ENCODE measurements around the gene CDKAL1. TPM values are rescaled to one million over a fixed set of nuclear protein-coding genes. Genes with fewer than 3 reads are reported as not detected.

Gene CDKAL1
- total RNA-seq, 1 experiment from 2014 or later, result 11.8 TPM

DNA sequence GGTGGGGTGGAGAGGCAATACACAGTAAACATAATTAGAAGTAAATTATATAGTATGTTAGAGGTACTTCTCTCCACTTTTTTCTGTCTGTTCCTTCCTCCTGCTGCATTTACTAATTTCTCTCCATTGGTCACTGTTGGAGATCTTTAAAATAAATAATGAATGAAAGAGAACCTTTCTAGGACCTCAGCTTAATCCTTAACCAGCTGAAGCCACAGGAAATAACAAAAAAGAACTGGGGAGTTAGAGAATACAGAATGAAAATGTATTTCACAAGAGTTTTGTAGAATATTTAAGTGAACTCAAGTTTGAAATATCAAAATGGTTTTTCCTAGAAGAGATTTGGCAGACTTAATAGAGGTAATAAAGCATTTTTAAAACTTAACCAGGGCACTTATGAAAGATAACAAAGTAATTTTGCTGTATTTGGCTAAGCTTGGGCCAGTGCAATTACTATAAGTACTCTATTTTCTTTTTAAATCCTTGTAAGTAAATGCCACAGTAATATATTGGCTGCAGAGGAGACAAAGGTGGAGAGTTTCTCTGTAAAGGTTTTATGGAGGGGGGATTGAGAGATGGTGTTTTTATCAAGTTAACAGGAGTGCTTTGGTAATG is 405.0 kb downstream of the CDKAL1 start:
- Mint-ChIP-seq H3K4me1 (ENCODE audit: insufficient read depth, unreplicated experiment) (no peaks in the 10 kb centered on the region), H3K36me3 (ENCODE audit: insufficient read depth, unreplicated experiment) (no peaks in the 10 kb centered on the region), H3K27me3 (ENCODE audit: insufficient read depth, unreplicated experiment) (no peaks in the 10 kb centered on the region), H3K4me3 (ENCODE audit: unreplicated experiment) (no peak overlapping the region), H3K9me3 (ENCODE audit: unreplicated experiment) (peaks cover 17% of the 10 kb centered on the region), H3K27ac (ENCODE audit: low read depth, unreplicated experiment) (no peak overlapping the region)
- DNase-seq (ENCODE audit: unreplicated experiment), result no peak
- POLR2A ChIA-PET, result interaction anchor here (0.6 kb wide), 1 partner anchor 296 kb away, joined by 3 read pairs; no protein-coding TSS in a partner anchor
- CTCF ChIA-PET, result no interaction called here
- BruUV-seq (replicated peaks), result no TSS peak
- intact Hi-C loops (cut with micrococcal nuclease), result no loop called here
- TF ChIP-seq CTCF (IDR thresholded peaks at IDR 0.05; ENCODE audit: unreplicated experiment), result no peak

GRCh38 chr6:20943040-20943627 is 408.9 kb downstream of the CDKAL1 start:
- Mint-ChIP-seq H3K4me1 (ENCODE audit: insufficient read depth, unreplicated experiment) (peaks cover 5% of the 10 kb centered on the region), H3K9me3 (ENCODE audit: unreplicated experiment) (peaks cover 18% of the 10 kb centered on the region), H3K27ac (ENCODE audit: low read depth, unreplicated experiment) (no peak overlapping the region), H3K4me3 (ENCODE audit: unreplicated experiment) (no peak overlapping the region), H3K27me3 (ENCODE audit: insufficient read depth, unreplicated experiment) (no peaks in the 10 kb centered on the region), H3K36me3 (ENCODE audit: insufficient read depth, unreplicated experiment) (no peaks in the 10 kb centered on the region)
- CTCF ChIA-PET, result no interaction called here
- POLR2A ChIA-PET, result no interaction called here
- peak; percentile 2 for DNase-seq (ENCODE audit: unreplicated experiment)
- no TSS peak for BruUV-seq (replicated peaks)
- TF ChIP-seq CTCF (IDR thresholded peaks at IDR 0.05; ENCODE audit: unreplicated experiment), result no peak
- intact Hi-C loops (cut with micrococcal nuclease), result no loop called here

DNA sequence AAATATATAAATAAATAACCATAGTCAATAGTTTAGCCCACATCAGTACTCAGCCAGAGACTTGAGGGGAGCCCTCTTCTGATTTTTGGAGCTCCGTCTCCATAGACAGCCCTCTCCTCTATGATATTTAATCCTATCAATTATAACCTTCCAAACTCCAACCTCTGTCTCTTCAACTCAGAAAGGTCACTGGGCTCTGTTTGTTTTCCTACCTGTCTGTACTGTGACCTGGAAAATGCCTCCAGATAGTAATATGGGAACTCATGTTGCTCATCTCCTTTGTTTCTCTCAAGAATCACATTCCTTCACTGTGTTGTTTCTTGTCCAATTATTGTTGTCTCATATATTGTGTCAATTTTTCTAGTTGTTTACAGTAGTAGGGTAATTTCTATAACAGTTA is 409.7 kb downstream of the CDKAL1 start:
- BruUV-seq (replicated peaks), result no TSS peak
- DNase-seq (ENCODE audit: unreplicated experiment), result no peak
- ChIA-PET POLR2A (no interaction called here), CTCF (interaction anchor here (0.6 kb wide), 1 partner anchor 496 kb away, joined by 3 read pairs; no protein-coding TSS in a partner anchor)
- Mint-ChIP-seq H3K36me3 (ENCODE audit: insufficient read depth, unreplicated experiment) (no peaks in the 10 kb centered on the region), H3K9me3 (ENCODE audit: unreplicated experiment) (peaks cover 18% of the 10 kb centered on the region), H3K27me3 (ENCODE audit: insufficient read depth, unreplicated experiment) (no peaks in the 10 kb centered on the region), H3K4me1 (ENCODE audit: insufficient read depth, unreplicated experiment) (peaks cover 5% of the 10 kb centered on the region), H3K27ac (ENCODE audit: low read depth, unreplicated experiment) (no peak overlapping the region), H3K4me3 (ENCODE audit: unreplicated experiment) (no peak overlapping the region)
- intact Hi-C loops (cut with micrococcal nuclease), result no loop called here
- no peak for TF ChIP-seq CTCF (IDR thresholded peaks at IDR 0.05; ENCODE audit: unreplicated experiment)

- Mint-ChIP-seq H3K9me3 (ENCODE audit: unreplicated experiment) (peaks cover 18% of the 10 kb centered on the region), H3K27ac (ENCODE audit: low read depth, unreplicated experiment) (no peak overlapping the region), H3K27me3 (ENCODE audit: insufficient read depth, unreplicated experiment) (no peaks in the 10 kb centered on the region), H3K4me3 (ENCODE audit: unreplicated experiment) (no peak overlapping the region), H3K36me3 (ENCODE audit: insufficient read depth, unreplicated experiment) (no peaks in the 10 kb centered on the region), H3K4me1 (ENCODE audit: insufficient read depth, unreplicated experiment) (peaks cover 5% of the 10 kb centered on the region)
- BruUV-seq (replicated peaks), result no TSS peak
- CTCF ChIA-PET, result no interaction called here
- intact Hi-C loops (cut with micrococcal nuclease), result no loop called here
- TF ChIP-seq CTCF (IDR thresholded peaks at IDR 0.05; ENCODE audit: unreplicated experiment), result no peak
- peak; percentile 4 for DNase-seq (ENCODE audit: unreplicated experiment)
- POLR2A ChIA-PET, result interaction anchor here (0.6 kb wide), 1 partner anchor 16 kb away, joined by 3 read pairs; no protein-coding TSS in a partner anchor
These were observed 411.8 kb downstream of the CDKAL1 start for GRCh38 chr6:20946022-20946421.
